Ishikawa (cell line): ENCODE measurements around the gene ESRRA.
A peak's percentile ranks its signal among the peaks of the same experiment; 100 is the strongest.

ENCODE experiments used
- CEBPB ChIP-seq: IDR thresholded peaks from 2 replicates; pipeline ENCODE4 v1.6.1; 2012
- CREB1 ChIP-seq: IDR thresholded peaks from 2 replicates; pipeline ENCODE4 v1.6.1; 2012; ENCODE audit warnings: low read depth
- EGR1 ChIP-seq: IDR thresholded peaks from 2 replicates; pipeline ENCODE4 v1.6.1; 2012
- EP300 ChIP-seq: IDR thresholded peaks from 2 replicates; pipeline ENCODE4 v1.6.1; 2012; ENCODE audit warnings: borderline replicate concordance
- FOXM1 ChIP-seq: IDR thresholded peaks from 2 replicates; pipeline ENCODE4 v1.6.1; 2012; ENCODE audit warnings: low read depth, borderline replicate concordance
- NFIC ChIP-seq: IDR thresholded peaks from 2 replicates; pipeline ENCODE4 v1.6.1; 2012
- RAD21 ChIP-seq: IDR thresholded peaks from 2 replicates; pipeline ENCODE4 v1.6.1; 2012; ENCODE audit warnings: low read depth
- TAF1 ChIP-seq: IDR thresholded peaks from 2 replicates; pipeline ENCODE4 v1.6.1; 2012; ENCODE audit warnings: low read depth, mild to moderate bottlenecking
- TCF12 ChIP-seq: IDR thresholded peaks from 2 replicates; pipeline ENCODE4 v1.6.1; 2012; ENCODE audit warnings: low read depth
- TEAD4 ChIP-seq: IDR thresholded peaks from 2 replicates; pipeline ENCODE4 v1.6.1; 2012
- USF1 ChIP-seq: IDR thresholded peaks from 2 replicates; pipeline ENCODE4 v1.6.1; 2012
- YY1 ChIP-seq: IDR thresholded peaks from 2 replicates; pipeline ENCODE4 v1.6.1; 2012; ENCODE audit warnings: low read depth
- ZBTB7A ChIP-seq: IDR thresholded peaks from 2 replicates; pipeline ENCODE4 v1.6.1; 2012; ENCODE audit warnings: low read depth
- TF ChIP-seq, protein P1 (sequence below): IDR thresholded peaks from 2 replicates; pipeline ENCODE4 v1.6.1; 2012
- TF ChIP-seq, protein P2 (sequence below): IDR thresholded peaks from 2 replicates; pipeline ENCODE4 v1.6.1; 2012; ENCODE audit warnings: low read depth, mild to moderate bottlenecking

Gene ESRRA

DNA sequence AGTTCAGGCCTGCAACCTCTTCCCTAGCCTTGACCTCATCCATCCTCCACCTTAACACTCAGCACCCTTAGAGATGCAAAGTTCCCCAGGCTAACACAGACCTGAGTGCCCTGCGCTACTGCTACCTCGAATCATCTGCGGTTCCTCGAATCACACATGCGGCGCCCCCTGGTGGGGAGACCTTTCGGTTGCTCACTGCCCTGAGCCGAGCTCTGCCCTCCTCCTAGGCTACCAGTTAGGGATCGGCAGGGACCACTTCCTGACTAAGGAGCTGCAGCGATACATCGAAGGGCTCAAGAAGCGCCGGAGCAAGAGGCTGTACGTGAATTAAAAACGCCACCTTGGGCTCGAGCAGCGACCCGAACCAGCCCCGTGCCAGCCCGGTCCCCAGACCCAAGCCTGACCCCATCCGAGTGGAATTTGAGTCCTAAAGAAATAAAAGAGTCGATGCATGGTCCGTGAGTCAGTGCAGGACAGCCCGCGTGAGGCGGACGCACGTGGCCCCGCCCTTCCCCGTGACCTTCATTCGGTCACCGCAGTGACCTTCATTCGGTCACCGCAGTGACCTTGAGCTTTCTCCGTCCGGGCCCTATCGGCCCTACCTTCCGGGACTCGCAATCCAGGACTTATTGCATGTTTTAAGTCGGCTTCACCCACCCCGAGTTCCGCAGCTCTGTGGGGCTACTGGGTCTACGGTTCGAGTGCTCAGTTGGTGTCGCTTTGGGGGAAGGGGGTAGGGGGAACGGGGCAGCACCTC lies 830 bp upstream of the ESRRA start:
- TF ChIP-seq TAF1: no peak
- TF ChIP-seq, protein P1, sequence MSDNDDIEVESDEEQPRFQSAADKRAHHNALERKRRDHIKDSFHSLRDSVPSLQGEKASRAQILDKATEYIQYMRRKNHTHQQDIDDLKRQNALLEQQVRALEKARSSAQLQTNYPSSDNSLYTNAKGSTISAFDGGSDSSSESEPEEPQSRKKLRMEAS: peak; percentile 85
- peak; percentile 70 for TF ChIP-seq USF1
- TF ChIP-seq EP300: no peak; the same call in 1 of the 2 replicates
- TF ChIP-seq YY1: 0 out of 2 replicates have a peak, but pooled peaks have one; percentile 4
- no peak for TF ChIP-seq CREB1
- peak; percentile 49; the same call in 1 of the 2 replicates for TF ChIP-seq RAD21
- TF ChIP-seq TCF12: peak; percentile 47; the same call in 1 of the 2 replicates
- no peak for TF ChIP-seq FOXM1
- TF ChIP-seq EGR1: no peak
- no peak for TF ChIP-seq TEAD4

GRCh38 chr11:64305691-64306562 lies 603 bp downstream of the ESRRA start:
- peak; percentile 52; the same call in 1 of the 2 replicates for TF ChIP-seq TAF1
- no peak for TF ChIP-seq CEBPB
- TF ChIP-seq USF1: peak; percentile 1; the same call in 1 of the 2 replicates
- TF ChIP-seq EGR1: peak; percentile 36; the same call in 1 of the 2 replicates
- TF ChIP-seq EP300: peak; percentile 32; the same call in 1 of the 2 replicates
- TF ChIP-seq, protein P1: peak; percentile 89
- TF ChIP-seq CREB1: no peak
- TF ChIP-seq FOXM1: no peak
- peak; percentile 37; the same call in 1 of the 2 replicates for TF ChIP-seq TEAD4
- no peak for TF ChIP-seq RAD21
- no peak for TF ChIP-seq NFIC
- TF ChIP-seq, protein P2, sequence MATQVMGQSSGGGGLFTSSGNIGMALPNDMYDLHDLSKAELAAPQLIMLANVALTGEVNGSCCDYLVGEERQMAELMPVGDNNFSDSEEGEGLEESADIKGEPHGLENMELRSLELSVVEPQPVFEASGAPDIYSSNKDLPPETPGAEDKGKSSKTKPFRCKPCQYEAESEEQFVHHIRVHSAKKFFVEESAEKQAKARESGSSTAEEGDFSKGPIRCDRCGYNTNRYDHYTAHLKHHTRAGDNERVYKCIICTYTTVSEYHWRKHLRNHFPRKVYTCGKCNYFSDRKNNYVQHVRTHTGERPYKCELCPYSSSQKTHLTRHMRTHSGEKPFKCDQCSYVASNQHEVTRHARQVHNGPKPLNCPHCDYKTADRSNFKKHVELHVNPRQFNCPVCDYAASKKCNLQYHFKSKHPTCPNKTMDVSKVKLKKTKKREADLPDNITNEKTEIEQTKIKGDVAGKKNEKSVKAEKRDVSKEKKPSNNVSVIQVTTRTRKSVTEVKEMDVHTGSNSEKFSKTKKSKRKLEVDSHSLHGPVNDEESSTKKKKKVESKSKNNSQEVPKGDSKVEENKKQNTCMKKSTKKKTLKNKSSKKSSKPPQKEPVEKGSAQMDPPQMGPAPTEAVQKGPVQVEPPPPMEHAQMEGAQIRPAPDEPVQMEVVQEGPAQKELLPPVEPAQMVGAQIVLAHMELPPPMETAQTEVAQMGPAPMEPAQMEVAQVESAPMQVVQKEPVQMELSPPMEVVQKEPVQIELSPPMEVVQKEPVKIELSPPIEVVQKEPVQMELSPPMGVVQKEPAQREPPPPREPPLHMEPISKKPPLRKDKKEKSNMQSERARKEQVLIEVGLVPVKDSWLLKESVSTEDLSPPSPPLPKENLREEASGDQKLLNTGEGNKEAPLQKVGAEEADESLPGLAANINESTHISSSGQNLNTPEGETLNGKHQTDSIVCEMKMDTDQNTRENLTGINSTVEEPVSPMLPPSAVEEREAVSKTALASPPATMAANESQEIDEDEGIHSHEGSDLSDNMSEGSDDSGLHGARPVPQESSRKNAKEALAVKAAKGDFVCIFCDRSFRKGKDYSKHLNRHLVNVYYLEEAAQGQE: no peak
- no peak for TF ChIP-seq YY1
- 0 out of 2 replicates have a peak, but pooled peaks have one; percentile 37 for TF ChIP-seq TCF12
- TF ChIP-seq ZBTB7A: peak; percentile 87

DNA sequence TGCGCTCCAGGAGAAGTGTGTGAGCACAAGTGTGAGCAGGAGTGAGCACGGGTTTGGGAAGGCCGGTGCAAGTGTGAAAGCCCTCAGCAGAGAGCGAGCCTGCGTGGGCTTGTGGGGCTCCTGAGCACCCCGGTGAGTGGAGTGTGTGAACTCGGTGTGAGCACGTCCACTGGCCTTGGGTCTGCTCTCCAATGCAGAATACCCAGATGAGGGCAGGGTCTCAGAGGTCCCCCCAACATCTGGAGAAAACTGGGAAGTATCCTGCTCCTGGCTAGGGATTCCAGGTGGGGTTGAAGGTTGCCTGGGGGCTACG lies 1.2 kb downstream of the ESRRA start:
- TF ChIP-seq CEBPB (no peak), CREB1 (no peak), ZBTB7A (no peak), EGR1 (no peak)
- TF ChIP-seq, protein P1: no peak

DNA sequence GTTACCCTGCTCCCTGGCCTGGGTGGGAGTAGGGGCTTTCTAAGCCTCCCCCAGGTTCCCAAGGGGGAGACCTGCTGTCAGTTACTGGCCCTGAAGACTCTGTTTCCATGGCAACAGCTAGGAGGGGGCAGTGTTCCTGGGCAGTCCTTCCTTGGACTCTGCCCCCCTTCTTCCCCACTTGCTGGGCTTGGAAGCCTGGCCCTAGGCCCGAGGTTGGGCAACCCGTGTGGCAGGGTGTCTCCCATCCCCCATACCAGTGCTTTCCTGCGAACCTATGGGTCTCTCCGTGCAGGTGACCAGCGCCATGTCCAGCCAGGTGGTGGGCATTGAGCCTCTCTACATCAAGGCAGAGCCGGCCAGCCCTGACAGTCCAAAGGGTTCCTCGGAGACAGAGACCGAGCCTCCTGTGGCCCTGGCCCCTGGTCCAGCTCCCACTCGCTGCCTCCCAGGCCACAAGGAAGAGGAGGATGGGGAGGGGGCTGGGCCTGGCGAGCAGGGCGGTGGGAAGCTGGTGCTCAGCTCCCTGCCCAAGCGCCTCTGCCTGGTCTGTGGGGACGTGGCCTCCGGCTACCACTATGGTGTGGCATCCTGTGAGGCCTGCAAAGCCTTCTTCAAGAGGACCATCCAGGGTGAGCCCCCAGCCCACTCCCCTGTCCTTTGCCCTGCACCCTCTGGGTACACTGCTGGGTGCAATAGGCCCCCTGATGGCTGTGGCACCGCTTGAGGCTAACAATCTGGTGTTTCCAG lies 1.7 kb downstream of the ESRRA start:
- TF ChIP-seq CEBPB: peak; percentile 56; the same call in 1 of the 2 replicates
- no peak for TF ChIP-seq EP300

- TF ChIP-seq ZBTB7A (no peak), USF1 (no peak), TCF12 (no peak), RAD21 (no peak), NFIC (no peak), YY1 (no peak), EGR1 (no peak)
- TF ChIP-seq, protein P1: no peak
Observed at GRCh38 chr11:64312947-64313346, 7.6 kb downstream of the ESRRA start.

GRCh38 chr11:64313491-64314145 lies 8.3 kb downstream of the ESRRA start:
- TF ChIP-seq TCF12 (no peak), CEBPB (no peak), EP300 (no peak), NFIC (no peak), FOXM1 (no peak), TAF1 (no peak), CREB1 (no peak), RAD21 (no peak)
- TF ChIP-seq, protein P1: no peak
- TF ChIP-seq, protein P2: no peak
